H1 (cell line): Measurements from ENCODE around the gene TAF1D. TPM values are rescaled to one million over a fixed set of nuclear protein-coding genes. Genes with fewer than 3 reads are reported as not detected.

Experiments
- CTCF ChIA-PET: fragments of 300-600 bp; sonication (Branson Sonifier 250); formaldehyde crosslinking; loops from one replicate; lab custom pipeline; 2021; ENCODE audit not compliant: partially characterized antibody; lab: Charles Lee
- POLR2A ChIA-PET: fragments of 300-600 bp; sonication (Branson Sonifier 250); formaldehyde crosslinking; loops from one replicate; lab custom pipeline; 2021; ENCODE audit warnings: inconsistent platforms; ENCODE audit not compliant: partially characterized antibody; lab: Charles Lee
- DNase-seq, 2 experiments: peaks; one replicate each; pipeline versions ENCODE4 v3.0.0 to v3.0.0-alpha.2; 2010 to 2022; ENCODE audit warnings: low spot score in 2 of 2, low read depth in 1 of 2, mixed read lengths in 1 of 2
- FAIRE-seq: peaks from 2 replicates; lab custom pipeline; 2011; peaks lifted over from hg19 to GRCh38; lab: Jason Lieb, UNC
- H2AFZ ChIP-seq: 2 replicates; pipeline ENCODE4 v1.8.1; 2012; ENCODE audit warnings: low read length, inconsistent platforms
- H2AK5ac ChIP-seq: 2 replicates; pipeline ENCODE4 v1.6.1; 2013; ENCODE audit warnings: low read depth, low read length
- H2BK120ac ChIP-seq: replicated peaks from 2 replicates; pipeline ENCODE3; 2013; ENCODE audit warnings: low read depth, low read length, inconsistent platforms
- H2BK12ac ChIP-seq: 2 replicates; pipeline ENCODE4 v1.6.1; 2013; ENCODE audit warnings: low read depth, low read length
- H2BK15ac ChIP-seq: 2 replicates; pipeline ENCODE4 v1.6.1; 2013; ENCODE audit warnings: low read length
- H2BK20ac ChIP-seq: 2 replicates; pipeline ENCODE4 v1.6.1; 2013; ENCODE audit warnings: low read length
- H2BK5ac ChIP-seq: 2 replicates; pipeline ENCODE4 v1.6.1; 2013; ENCODE audit warnings: low read depth, low read length
- H3K14ac ChIP-seq: 2 replicates; pipeline ENCODE4 v1.6.1; 2013; ENCODE audit warnings: inconsistent platforms; ENCODE audit not compliant: insufficient read length
- H3K18ac ChIP-seq: 2 replicates; pipeline ENCODE4 v1.6.1; 2013; ENCODE audit warnings: low read length; ENCODE audit errors: extremely low read depth
- H3K23ac ChIP-seq: 2 replicates; pipeline ENCODE4 v1.6.1; 2013; ENCODE audit warnings: inconsistent platforms; ENCODE audit not compliant: insufficient read length
- H3K23me2 ChIP-seq: 2 replicates; pipeline ENCODE4 v1.6.1; 2013; ENCODE audit warnings: low read depth, low read length
- H3K27ac ChIP-seq: 2 replicates; pipeline ENCODE4 v1.6.1; 2011; ENCODE audit warnings: low read depth, low read length, inconsistent platforms
- H3K27me3 ChIP-seq, 4 experiments: replicated peaks in 1 of 4; 1 replicate in 1 of 4; 2 replicates in 3 of 4; pipeline versions ENCODE4 v1.6.1 to v1.8.1; 2011 to 2013; ENCODE audit warnings: low read length in 3 of 4, mild to moderate bottlenecking in 3 of 4, inconsistent platforms in 2 of 4, mixed read lengths in 2 of 4, moderate library complexity in 1 of 4; ENCODE audit not compliant: control insufficient read depth in 3 of 4, insufficient read depth in 3 of 4; ENCODE audit errors: extremely low read depth in 1 of 4
- H3K36me3 ChIP-seq, 4 experiments: 2 replicates each; pipeline versions ENCODE4 v1.6.1 to v1.8.1; 2011 to 2013; ENCODE audit warnings: mild to moderate bottlenecking in 4 of 4, low read length in 3 of 4, moderate library complexity in 2 of 4, control low read depth in 1 of 4, inconsistent platforms in 1 of 4; ENCODE audit not compliant: insufficient read depth in 4 of 4, control insufficient read depth in 2 of 4
- H3K4ac ChIP-seq: replicated peaks from 2 replicates; pipeline ENCODE3; 2013; ENCODE audit warnings: low read length, low read depth, mixed read lengths, inconsistent platforms; ENCODE audit not compliant: insufficient read length
- H3K4me1 ChIP-seq, 4 experiments: replicated peaks in 1 of 4; 1 replicate in 1 of 4; 2 replicates in 3 of 4; pipeline versions ENCODE4 v1.6.1 to v1.8.1; 2011 to 2013; ENCODE audit warnings: low read length in 3 of 4, inconsistent platforms in 2 of 4, mixed read lengths in 1 of 4; ENCODE audit not compliant: insufficient read depth in 4 of 4, control insufficient read depth in 3 of 4
- H3K4me2 ChIP-seq, 2 experiments: 2 replicates each; pipeline versions ENCODE4 v1.6.1 to v1.8.1; 2011 to 2013; ENCODE audit warnings: low read depth in 2 of 2, low read length in 2 of 2, control low read depth in 1 of 2, inconsistent platforms in 1 of 2, mild to moderate bottlenecking in 1 of 2; ENCODE audit not compliant: insufficient read depth in 1 of 2
- H3K4me3 ChIP-seq, 4 experiments: fragments of 200-600, 300-600 bp in 1 of 4; sonication (generic), shearing (Covaris generic), sonication (Bioruptor Twin) in 1 of 4; 2 replicates each; pipeline versions ENCODE4 v1.5.1 to v1.8.1; 2011 to 2016; ENCODE audit warnings: low read length in 4 of 4, low read depth in 3 of 4, control low read depth in 2 of 4, inconsistent platforms in 2 of 4, mild to moderate bottlenecking in 2 of 4, mixed read lengths in 1 of 4, moderate library complexity in 1 of 4; ENCODE audit not compliant: insufficient read depth in 2 of 4; ENCODE audit errors: extremely low read depth in 1 of 4
- H3K56ac ChIP-seq: replicated peaks from 2 replicates; pipeline ENCODE3; 2013; ENCODE audit warnings: low read depth, mild to moderate bottlenecking, mixed read lengths, low read length, inconsistent platforms; ENCODE audit not compliant: insufficient read length
- H3K79me1 ChIP-seq: 2 replicates; pipeline ENCODE4 v1.6.1; 2013; ENCODE audit warnings: low read depth, low read length, control low read depth
- H3K79me2 ChIP-seq, 2 experiments: 2 replicates each; pipeline versions ENCODE4 v1.6.1 to v1.8.1; 2012 to 2013; ENCODE audit warnings: low read length in 2 of 2, mild to moderate bottlenecking in 2 of 2, inconsistent platforms in 1 of 2; ENCODE audit not compliant: insufficient read depth in 2 of 2, control insufficient read depth in 1 of 2
- H3K9ac ChIP-seq, 4 experiments: replicated peaks in 1 of 4; 1 replicate in 1 of 4; 2 replicates in 3 of 4; pipeline versions ENCODE4 v1.6.1 to v1.8.1; 2011 to 2013; ENCODE audit warnings: low read depth in 3 of 4, low read length in 3 of 4, control low read depth in 2 of 4, mild to moderate bottlenecking in 2 of 4, moderate library complexity in 2 of 4, inconsistent platforms in 1 of 4; ENCODE audit errors: extremely low read depth in 1 of 4
- H3K9me3 ChIP-seq, 2 experiments: 2 replicates each; pipeline versions ENCODE4 v1.6.1 to v1.8.1; 2012 to 2013; ENCODE audit warnings: mild to moderate bottlenecking in 2 of 2, moderate library complexity in 2 of 2, control low read depth in 1 of 2, inconsistent platforms in 1 of 2, low read depth in 1 of 2, low read length in 1 of 2, mixed read lengths in 1 of 2; ENCODE audit not compliant: insufficient read depth in 2 of 2
- H4K20me1 ChIP-seq, 2 experiments: replicated peaks in 1 of 2; 2 replicates each; pipeline versions ENCODE3 to v1.8.1; 2011 to 2013; ENCODE audit warnings: inconsistent platforms in 2 of 2, low read length in 2 of 2, mild to moderate bottlenecking in 1 of 2; ENCODE audit not compliant: insufficient read depth in 2 of 2, control insufficient read depth in 1 of 2
- H4K5ac ChIP-seq: 2 replicates; pipeline ENCODE4 v1.6.1; 2013; ENCODE audit warnings: low read length, low read depth, mixed read lengths, inconsistent platforms; ENCODE audit not compliant: insufficient read length
- H4K8ac ChIP-seq: 2 replicates; pipeline ENCODE4 v1.8.0; 2013; ENCODE audit warnings: mild to moderate bottlenecking, moderate library complexity, low read length, inconsistent platforms; ENCODE audit not compliant: insufficient read depth; ENCODE audit errors: extremely low read depth
- H4K91ac ChIP-seq: replicated peaks from 2 replicates; pipeline ENCODE3; 2013; ENCODE audit warnings: low read length, mixed read lengths, inconsistent platforms; ENCODE audit not compliant: insufficient read length
- CBX8 ChIP-seq: fragments of 300-800, 300-1000 bp; sonication (generic); IDR thresholded peaks from 2 replicates; pipeline ENCODE4 v1.7.1; 2016; ENCODE audit warnings: low read depth, low read length, borderline replicate concordance
- CHD2 ChIP-seq: IDR thresholded peaks from 2 replicates; pipeline ENCODE4 v1.6.1; 2012; ENCODE audit warnings: low read length, improper control_type of control experiment
- KDM1A ChIP-seq: fragments of 200-600, 300-600 bp; sonication (generic); IDR thresholded peaks from 2 replicates; pipeline ENCODE4 v1.7.1; 2016; ENCODE audit warnings: mild to moderate bottlenecking, low read length, borderline replicate concordance
- RBBP5 ChIP-seq: IDR thresholded peaks from 2 replicates; pipeline ENCODE4 v1.7.1; 2012; ENCODE audit warnings: low read depth, mild to moderate bottlenecking, inconsistent platforms, low read length, moderate library complexity, borderline replicate concordance
- SIRT6 ChIP-seq: IDR thresholded peaks from one replicate; pipeline ENCODE4 v1.7.1; 2012; ENCODE audit warnings: low read length, inconsistent platforms
- SP1 ChIP-seq: IDR thresholded peaks from 2 replicates; pipeline ENCODE4 v1.6.1; 2011; ENCODE audit warnings: low read depth, low read length
- TCF12 ChIP-seq: IDR thresholded peaks from 2 replicates; pipeline ENCODE4 v1.6.1; 2011; ENCODE audit warnings: low read depth, mild to moderate bottlenecking, low read length
- WGBS, 2 experiments: shearing (Covaris generic) in 1 of 2; methylation state at CpG; one replicate each; pipeline versions ENCODE4 v1.1.6 to v1.1.7; 2013 to 2015; ENCODE audit warnings: low lambda C conversion rate in 2 of 2, mixed read lengths in 2 of 2, inconsistent platforms in 1 of 2, low coverage in 1 of 2, missing lambda C conversion rate in 1 of 2; ENCODE audit not compliant: insufficient replicate concordance in 2 of 2, insufficient coverage in 1 of 2, insufficient read length in 1 of 2; ENCODE audit errors: extremely low coverage in 1 of 2, missing lambda C conversion rate in 1 of 2; 5-methylcytosine and 5-hydroxymethylcytosine counted together
- long read RNA-seq, 2 experiments: library from RNA in 1 of 2; library from capped mRNA in 1 of 2; stranded (forward); transcript quantifications; one replicate each; pipeline ENCODE4 v2.0.0, GENCODE V29; 2021; ENCODE audit warnings: inconsistent platforms in 1 of 2
- polyA minus RNA-seq, 3 experiments: library from RNA; depleted of rRNA, polyadenylated mRNA; stranded (reverse); fragments of >200 nt; gene quantifications; 1 replicate in 2 of 3; 2 replicates in 1 of 3; pipeline ENCODE4 v1.2.3, GENCODE V29; 2011
- polyA plus RNA-seq, 7 experiments: library from polyadenylated mRNA; depleted of rRNA in 3 of 7; stranded (reverse) in 5 of 7; unstranded in 2 of 7; fragments of >200 nt in 5 of 7; fragments of 200-250 nt in 2 of 7; gene quantifications; 1 replicate in 5 of 7; 2 replicates in 1 of 7; 4 replicates in 1 of 7; pipeline versions ENCODE4 v1.2.1 to v1.2.3, GENCODE V29; 2011 to 2013; ENCODE audit warnings: missing spikeins in 2 of 7, mixed read lengths in 2 of 7
- total RNA-seq: library from RNA; stranded (reverse); fragmentation: NEBNext Ultra II Directional; extraction: Animal tissue kit (Norgen Biotek cat#: 25700); gene quantifications from 2 replicates; pipeline ENCODE4 v1.2.1, GENCODE V29; 2021

TAF1D gene, protein sequence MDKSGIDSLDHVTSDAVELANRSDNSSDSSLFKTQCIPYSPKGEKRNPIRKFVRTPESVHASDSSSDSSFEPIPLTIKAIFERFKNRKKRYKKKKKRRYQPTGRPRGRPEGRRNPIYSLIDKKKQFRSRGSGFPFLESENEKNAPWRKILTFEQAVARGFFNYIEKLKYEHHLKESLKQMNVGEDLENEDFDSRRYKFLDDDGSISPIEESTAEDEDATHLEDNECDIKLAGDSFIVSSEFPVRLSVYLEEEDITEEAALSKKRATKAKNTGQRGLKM
- total RNA-seq (202 and 212 TPM in 2 replicates), polyA plus RNA-seq (2011; rRNA removed) (45.8 and 64.7 TPM in 2 replicates), polyA minus RNA-seq (2011; rRNA and poly(A)+ RNA removed) (71.9 and 81.3 TPM in 2 replicates)
- polyA plus RNA-seq (2011; cell fraction: cytosol; rRNA removed): 114 TPM
- polyA plus RNA-seq (2011; cell fraction: nucleus; rRNA removed): 63.1 TPM
- polyA plus RNA-seq (2012, experiment 1 of 2): 63.0 to 156 TPM (median 74.1 TPM) in 4 replicates
- polyA plus RNA-seq (2012, experiment 2 of 2): 28.4 TPM
- 252 TPM for polyA plus RNA-seq (2013, experiment 1 of 2)
- 227 TPM for polyA plus RNA-seq (2013, experiment 2 of 2)
- polyA minus RNA-seq (2011; cell fraction: cytosol; rRNA and poly(A)+ RNA removed): 61.6 TPM
- polyA minus RNA-seq (2011; cell fraction: nucleus; rRNA and poly(A)+ RNA removed): 339 TPM
- long read RNA-seq, experiment 1, full-length matches to known transcripts: 3 of 74 reads
- long read RNA-seq, experiment 1, partial matches to known transcripts: 39 of 74 reads
- long read RNA-seq, experiment 1, other reads (novel, unspliced or antisense): 32 of 74 reads
- long read RNA-seq, experiment 2, transcript TAF1D-203 (6 exons, 2,082 nt): major isoform, 17 of 98 reads
- long read RNA-seq, experiment 2, partial matches to known transcripts: 17 of 98 reads
- long read RNA-seq, experiment 2, other reads (novel, unspliced or antisense): 59 of 98 reads

GRCh38 chr11:93741094-93741881, at the start of gene TAF1D, which contains the start of gene C11orf54:
TSS of gene TAF1D (minus strand) at chr11:93741495. CDS start at chr11:93739304, 2,191 bp downstream.
TSS of gene C11orf54 (plus strand) at chr11:93741672. CDS start at chr11:93747394, 5,722 bp downstream.
- Histone ChIP-seq H3K23ac (no peak within 1 kb of the TSS), H4K20me1 (peaks cover 6 to 8% of the 10 kb centered on the region in 2 experiments), H3K4me1 (peaks cover 3 to 9% (median 6%) of the 10 kb centered on the region in 4 experiments; a peak in 6 of 7 replicates), H2BK120ac (no peak within 1 kb of the TSS), H3K36me3 (peaks cover 15 to 46% (median 34%) of the 10 kb centered on the region in 4 experiments), H3K9ac (peak within 1 kb of the TSS; percentile 85 to 100 (median 97)), H3K27me3 (no peaks in the 10 kb centered on the region), H2AK5ac (peak within 1 kb of the TSS; percentile 98; the same call in 1 of the 2 replicates), H3K79me1 (no peaks in the 10 kb centered on the region; the same call in 1 of the 2 replicates), H3K9me3 (no peaks in the 10 kb centered on the region), H3K23me2 (no peaks in the 10 kb centered on the region; the same call in 1 of the 2 replicates), H2AFZ (peak within 1 kb of the TSS; percentile 74; the same call in 1 of the 2 replicates), H3K4ac (peak within 1 kb of the TSS; percentile 5), H2BK12ac (no peak within 1 kb of the TSS; the same call in 1 of the 2 replicates), H3K56ac (peak within 1 kb of the TSS; percentile 81), H2BK5ac (peak within 1 kb of the TSS; percentile 90), H3K4me2 (peak within 1 kb of the TSS; percentile 69 to 96), H3K18ac (peak within 1 kb of the TSS; percentile 89), H3K14ac (no peak within 1 kb of the TSS), H4K91ac (peak within 1 kb of the TSS; percentile 48), H4K5ac (peak within 1 kb of the TSS; percentile 95), H2BK20ac (no peak within 1 kb of the TSS), H4K8ac (peak within 1 kb of the TSS; percentile 95), H3K4me3 (peak within 1 kb of the TSS; percentile 91 to 100 (median 98)), H3K79me2 (peaks cover 18 to 76% of the 10 kb centered on the region in 2 experiments), H3K27ac (peak within 1 kb of the TSS; percentile 93), H2BK15ac (no peak within 1 kb of the TSS)
- FAIRE-seq (no peak), DNase-seq (peak; percentile 88 to 93)
- CTCF ChIA-PET: interaction anchor here (0.6 to 1.9 kb wide), 3 partner anchors 9 to 43 kb away, joined by 3 to 10 read pairs (median 3); partner anchors contain the start of gene MED17
- POLR2A ChIA-PET: interaction anchor here (0.6 to 16.4 kb wide), 36 partner anchors 10 to 931 kb away, joined by 3 to 495 read pairs (median 5); partner anchors contain the start of genes CEP295, MED17, PANX1 and SLC36A4
- WGBS, 2 experiments: 2% methylated on average over 54 of the region's 65 CpGs; no CpG with 5 or more reads in 1 of the 2 experiments
- 0 out of 2 replicates have a peak, but pooled peaks have one; percentile 7 for TF ChIP-seq SP1
- TF ChIP-seq SIRT6: no peak
- TF ChIP-seq KDM1A: 0 out of 2 replicates have a peak, but pooled peaks have one; percentile 40
- TF ChIP-seq CBX8: no peak
- peak; percentile 77 for TF ChIP-seq RBBP5
- TF ChIP-seq TCF12: no peak
- TF ChIP-seq CHD2: peak; percentile 95
